ENCODE measurements around the gene MRNIP. TPM values are rescaled to one million over a fixed set of nuclear protein-coding genes. Genes with fewer than 3 reads are reported as not detected.

Gene MRNIP
- total and polyA plus RNA-seq, 2 of the 8 experiments (the other 6 are each of a cell fraction or from before 2014, with no cell fraction given), result 29.6 TPM

DNA sequence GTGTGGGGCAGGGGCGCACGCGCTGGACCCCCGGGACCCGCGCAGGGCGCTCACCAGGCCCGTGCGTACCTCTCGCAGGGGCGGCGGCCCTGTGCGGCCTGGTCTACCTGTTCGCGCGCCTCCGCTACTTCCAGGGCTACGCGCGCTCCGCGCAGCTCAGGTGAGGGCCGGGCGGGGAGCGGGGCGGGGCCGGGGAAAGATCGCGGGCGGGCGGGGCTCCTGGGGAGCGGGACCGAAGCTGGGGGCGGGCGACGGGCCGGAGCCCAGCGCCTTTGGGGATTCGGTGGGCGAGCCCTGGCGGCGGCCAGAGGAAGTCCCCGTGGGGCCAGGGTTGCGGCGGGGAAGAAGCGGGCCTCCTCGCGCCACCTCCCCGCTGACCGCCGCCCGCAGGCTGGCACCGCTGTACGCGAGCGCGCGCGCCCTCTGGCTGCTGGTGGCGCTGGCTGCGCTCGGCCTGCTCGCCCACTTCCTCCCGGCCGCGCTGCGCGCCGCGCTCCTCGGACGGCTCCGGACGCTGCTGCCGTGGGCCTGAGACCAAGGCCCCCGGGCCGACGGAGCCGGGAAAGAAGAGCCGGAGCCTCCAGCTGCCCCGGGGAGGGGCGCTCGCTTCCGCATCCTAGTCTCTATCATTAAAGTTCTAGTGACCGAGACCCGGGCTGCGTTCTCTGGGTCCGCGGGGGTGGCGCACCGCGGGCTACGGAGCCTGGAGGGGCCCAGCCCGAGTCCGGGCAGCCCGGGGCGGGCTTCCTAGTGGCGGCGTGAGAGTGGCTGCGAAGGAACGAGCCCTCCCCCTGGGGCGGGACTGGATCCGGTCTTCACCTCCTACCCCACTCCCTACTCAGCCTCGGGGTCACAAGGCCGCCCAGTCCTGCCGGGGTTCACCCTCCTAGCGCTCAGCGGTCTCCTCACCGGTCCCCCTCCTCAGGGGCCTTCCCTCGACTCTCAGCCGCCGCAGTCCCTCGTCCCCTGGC, 62.5 kb downstream of the MRNIP start (continued):
- TF ChIP-seq, protein P1, sequence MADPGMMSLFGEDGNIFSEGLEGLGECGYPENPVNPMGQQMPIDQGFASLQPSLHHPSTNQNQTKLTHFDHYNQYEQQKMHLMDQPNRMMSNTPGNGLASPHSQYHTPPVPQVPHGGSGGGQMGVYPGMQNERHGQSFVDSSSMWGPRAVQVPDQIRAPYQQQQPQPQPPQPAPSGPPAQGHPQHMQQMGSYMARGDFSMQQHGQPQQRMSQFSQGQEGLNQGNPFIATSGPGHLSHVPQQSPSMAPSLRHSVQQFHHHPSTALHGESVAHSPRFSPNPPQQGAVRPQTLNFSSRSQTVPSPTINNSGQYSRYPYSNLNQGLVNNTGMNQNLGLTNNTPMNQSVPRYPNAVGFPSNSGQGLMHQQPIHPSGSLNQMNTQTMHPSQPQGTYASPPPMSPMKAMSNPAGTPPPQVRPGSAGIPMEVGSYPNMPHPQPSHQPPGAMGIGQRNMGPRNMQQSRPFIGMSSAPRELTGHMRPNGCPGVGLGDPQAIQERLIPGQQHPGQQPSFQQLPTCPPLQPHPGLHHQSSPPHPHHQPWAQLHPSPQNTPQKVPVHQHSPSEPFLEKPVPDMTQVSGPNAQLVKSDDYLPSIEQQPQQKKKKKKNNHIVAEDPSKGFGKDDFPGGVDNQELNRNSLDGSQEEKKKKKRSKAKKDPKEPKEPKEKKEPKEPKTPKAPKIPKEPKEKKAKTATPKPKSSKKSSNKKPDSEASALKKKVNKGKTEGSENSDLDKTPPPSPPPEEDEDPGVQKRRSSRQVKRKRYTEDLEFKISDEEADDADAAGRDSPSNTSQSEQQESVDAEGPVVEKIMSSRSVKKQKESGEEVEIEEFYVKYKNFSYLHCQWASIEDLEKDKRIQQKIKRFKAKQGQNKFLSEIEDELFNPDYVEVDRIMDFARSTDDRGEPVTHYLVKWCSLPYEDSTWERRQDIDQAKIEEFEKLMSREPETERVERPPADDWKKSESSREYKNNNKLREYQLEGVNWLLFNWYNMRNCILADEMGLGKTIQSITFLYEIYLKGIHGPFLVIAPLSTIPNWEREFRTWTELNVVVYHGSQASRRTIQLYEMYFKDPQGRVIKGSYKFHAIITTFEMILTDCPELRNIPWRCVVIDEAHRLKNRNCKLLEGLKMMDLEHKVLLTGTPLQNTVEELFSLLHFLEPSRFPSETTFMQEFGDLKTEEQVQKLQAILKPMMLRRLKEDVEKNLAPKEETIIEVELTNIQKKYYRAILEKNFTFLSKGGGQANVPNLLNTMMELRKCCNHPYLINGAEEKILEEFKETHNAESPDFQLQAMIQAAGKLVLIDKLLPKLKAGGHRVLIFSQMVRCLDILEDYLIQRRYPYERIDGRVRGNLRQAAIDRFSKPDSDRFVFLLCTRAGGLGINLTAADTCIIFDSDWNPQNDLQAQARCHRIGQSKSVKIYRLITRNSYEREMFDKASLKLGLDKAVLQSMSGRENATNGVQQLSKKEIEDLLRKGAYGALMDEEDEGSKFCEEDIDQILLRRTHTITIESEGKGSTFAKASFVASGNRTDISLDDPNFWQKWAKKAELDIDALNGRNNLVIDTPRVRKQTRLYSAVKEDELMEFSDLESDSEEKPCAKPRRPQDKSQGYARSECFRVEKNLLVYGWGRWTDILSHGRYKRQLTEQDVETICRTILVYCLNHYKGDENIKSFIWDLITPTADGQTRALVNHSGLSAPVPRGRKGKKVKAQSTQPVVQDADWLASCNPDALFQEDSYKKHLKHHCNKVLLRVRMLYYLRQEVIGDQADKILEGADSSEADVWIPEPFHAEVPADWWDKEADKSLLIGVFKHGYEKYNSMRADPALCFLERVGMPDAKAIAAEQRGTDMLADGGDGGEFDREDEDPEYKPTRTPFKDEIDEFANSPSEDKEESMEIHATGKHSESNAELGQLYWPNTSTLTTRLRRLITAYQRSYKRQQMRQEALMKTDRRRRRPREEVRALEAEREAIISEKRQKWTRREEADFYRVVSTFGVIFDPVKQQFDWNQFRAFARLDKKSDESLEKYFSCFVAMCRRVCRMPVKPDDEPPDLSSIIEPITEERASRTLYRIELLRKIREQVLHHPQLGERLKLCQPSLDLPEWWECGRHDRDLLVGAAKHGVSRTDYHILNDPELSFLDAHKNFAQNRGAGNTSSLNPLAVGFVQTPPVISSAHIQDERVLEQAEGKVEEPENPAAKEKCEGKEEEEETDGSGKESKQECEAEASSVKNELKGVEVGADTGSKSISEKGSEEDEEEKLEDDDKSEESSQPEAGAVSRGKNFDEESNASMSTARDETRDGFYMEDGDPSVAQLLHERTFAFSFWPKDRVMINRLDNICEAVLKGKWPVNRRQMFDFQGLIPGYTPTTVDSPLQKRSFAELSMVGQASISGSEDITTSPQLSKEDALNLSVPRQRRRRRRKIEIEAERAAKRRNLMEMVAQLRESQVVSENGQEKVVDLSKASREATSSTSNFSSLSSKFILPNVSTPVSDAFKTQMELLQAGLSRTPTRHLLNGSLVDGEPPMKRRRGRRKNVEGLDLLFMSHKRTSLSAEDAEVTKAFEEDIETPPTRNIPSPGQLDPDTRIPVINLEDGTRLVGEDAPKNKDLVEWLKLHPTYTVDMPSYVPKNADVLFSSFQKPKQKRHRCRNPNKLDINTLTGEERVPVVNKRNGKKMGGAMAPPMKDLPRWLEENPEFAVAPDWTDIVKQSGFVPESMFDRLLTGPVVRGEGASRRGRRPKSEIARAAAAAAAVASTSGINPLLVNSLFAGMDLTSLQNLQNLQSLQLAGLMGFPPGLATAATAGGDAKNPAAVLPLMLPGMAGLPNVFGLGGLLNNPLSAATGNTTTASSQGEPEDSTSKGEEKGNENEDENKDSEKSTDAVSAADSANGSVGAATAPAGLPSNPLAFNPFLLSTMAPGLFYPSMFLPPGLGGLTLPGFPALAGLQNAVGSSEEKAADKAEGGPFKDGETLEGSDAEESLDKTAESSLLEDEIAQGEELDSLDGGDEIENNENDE (IDR thresholded peaks at IDR 0.05; ENCODE audit: insufficient replicate concordance, low read length), result no peak
- TF ChIP-seq SAP30 (IDR thresholded peaks at IDR 0.05; ENCODE audit: insufficient read depth, insufficient replicate concordance, low read length) (no peak), JUND (IDR thresholded peaks at IDR 0.05; ENCODE audit: low read length) (no peak), HDAC6 (IDR thresholded peaks at IDR 0.05; ENCODE audit: low read depth, low read length) (no peak), CBX5 (IDR thresholded peaks at IDR 0.05; ENCODE audit: low read depth, low read length) (no peak), BRCA1 (IDR thresholded peaks at IDR 0.05; ENCODE audit: low read depth, low read length) (no peak), RXRA (IDR thresholded peaks at IDR 0.05; ENCODE audit: insufficient read depth, low read depth, low read length) (no peak), CREB1 (IDR thresholded peaks at IDR 0.05) (no peak)
- TF ChIP-seq, protein P2, sequence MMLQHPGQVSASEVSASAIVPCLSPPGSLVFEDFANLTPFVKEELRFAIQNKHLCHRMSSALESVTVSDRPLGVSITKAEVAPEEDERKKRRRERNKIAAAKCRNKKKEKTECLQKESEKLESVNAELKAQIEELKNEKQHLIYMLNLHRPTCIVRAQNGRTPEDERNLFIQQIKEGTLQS (IDR thresholded peaks at IDR 0.05; ENCODE audit: insufficient read depth, low read depth, low read length), result no peak

Data from H1 (cell line).